H1 (cell line): ENCODE data around the gene ZNF316.

Experiments
- CBX5 ChIP-seq: fragments of 300-800, 300-1000 bp; sonication (generic); IDR thresholded peaks from 2 replicates; pipeline ENCODE4 v1.7.1; 2016; ENCODE audit warnings: antibody characterized with exemption, low read length, low read depth
- CHD2 ChIP-seq: IDR thresholded peaks from 2 replicates; pipeline ENCODE4 v1.6.1; 2012; ENCODE audit warnings: low read length, improper control_type of control experiment
- CREB1 ChIP-seq: IDR thresholded peaks from 2 replicates; pipeline ENCODE4 v1.6.1; 2012; ENCODE audit warnings: inconsistent platforms
- EGR1 ChIP-seq: IDR thresholded peaks from 2 replicates; pipeline ENCODE4 v1.6.1; 2011; ENCODE audit warnings: low read depth, low read length, borderline replicate concordance
- EP300 ChIP-seq, 2 experiments: IDR thresholded peaks; 1 replicate in 1 of 2; 2 replicates in 1 of 2; pipeline ENCODE4 v1.6.1; 2011 to 2012; ENCODE audit warnings: low read depth in 2 of 2, low read length in 2 of 2, mild to moderate bottlenecking in 2 of 2, borderline replicate concordance in 1 of 2, inconsistent platforms in 1 of 2, moderate library complexity in 1 of 2
- EZH2 ChIP-seq: fragments of 200-600 bp; sonication (generic); IDR thresholded peaks from 2 replicates; pipeline ENCODE4 v1.7.1; 2012; ENCODE audit warnings: low read depth, mild to moderate bottlenecking, moderate library complexity, low read length, inconsistent platforms; ENCODE audit not compliant: severe bottlenecking
- FOSL1 ChIP-seq: IDR thresholded peaks from 2 replicates; pipeline ENCODE4 v1.6.1; 2011; ENCODE audit warnings: mild to moderate bottlenecking, low read depth, low read length, moderate library complexity; ENCODE audit not compliant: insufficient read depth
- POLR2AphosphoS5 ChIP-seq: IDR thresholded peaks from 2 replicates; pipeline ENCODE4 v1.6.1; 2011; ENCODE audit warnings: low read depth, low read length
- SRF ChIP-seq: IDR thresholded peaks from 2 replicates; pipeline ENCODE4 v1.6.1; 2011; ENCODE audit warnings: mild to moderate bottlenecking, low read depth, low read length, moderate library complexity
- SUZ12 ChIP-seq: fragments of 200-600 bp; sonication (generic); IDR thresholded peaks from 2 replicates; pipeline ENCODE4 v1.6.1; 2012; ENCODE audit warnings: mild to moderate bottlenecking, inconsistent platforms, low read length, moderate library complexity, mixed read lengths
- YY1 ChIP-seq: IDR thresholded peaks from 2 replicates; pipeline ENCODE4 v1.6.1; 2011; ENCODE audit warnings: low read depth, mild to moderate bottlenecking, low read length
- ZNF274 ChIP-seq: IDR thresholded peaks from 2 replicates; pipeline ENCODE4 v1.7.0; 2012; ENCODE audit warnings: low read length, borderline replicate concordance; ENCODE audit errors: extremely low read depth
- TF ChIP-seq, protein P1 (sequence below), 3 experiments: IDR thresholded peaks; 1 replicate in 2 of 3; 2 replicates in 1 of 3; pipeline versions ENCODE4 v1.5.1 to v1.6.1; 2011; ENCODE audit warnings: low read length in 3 of 3, mild to moderate bottlenecking in 3 of 3, inconsistent platforms in 2 of 3, low read depth in 1 of 3, moderate library complexity in 1 of 3; ENCODE audit not compliant: insufficient read depth in 1 of 3; ENCODE audit errors: control extremely low read depth in 1 of 3
- TF ChIP-seq, protein P2 (sequence below): IDR thresholded peaks from 2 replicates; pipeline ENCODE4 v1.6.1; 2011; ENCODE audit warnings: low read length, improper control_type of control experiment

- TF ChIP-seq, protein P1, sequence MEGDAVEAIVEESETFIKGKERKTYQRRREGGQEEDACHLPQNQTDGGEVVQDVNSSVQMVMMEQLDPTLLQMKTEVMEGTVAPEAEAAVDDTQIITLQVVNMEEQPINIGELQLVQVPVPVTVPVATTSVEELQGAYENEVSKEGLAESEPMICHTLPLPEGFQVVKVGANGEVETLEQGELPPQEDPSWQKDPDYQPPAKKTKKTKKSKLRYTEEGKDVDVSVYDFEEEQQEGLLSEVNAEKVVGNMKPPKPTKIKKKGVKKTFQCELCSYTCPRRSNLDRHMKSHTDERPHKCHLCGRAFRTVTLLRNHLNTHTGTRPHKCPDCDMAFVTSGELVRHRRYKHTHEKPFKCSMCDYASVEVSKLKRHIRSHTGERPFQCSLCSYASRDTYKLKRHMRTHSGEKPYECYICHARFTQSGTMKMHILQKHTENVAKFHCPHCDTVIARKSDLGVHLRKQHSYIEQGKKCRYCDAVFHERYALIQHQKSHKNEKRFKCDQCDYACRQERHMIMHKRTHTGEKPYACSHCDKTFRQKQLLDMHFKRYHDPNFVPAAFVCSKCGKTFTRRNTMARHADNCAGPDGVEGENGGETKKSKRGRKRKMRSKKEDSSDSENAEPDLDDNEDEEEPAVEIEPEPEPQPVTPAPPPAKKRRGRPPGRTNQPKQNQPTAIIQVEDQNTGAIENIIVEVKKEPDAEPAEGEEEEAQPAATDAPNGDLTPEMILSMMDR (IDR thresholded peaks at IDR 0.05; ENCODE audit: control extremely low read depth in 1 of 3, insufficient read depth in 1 of 3, low read depth in 1 of 3, low read length in 3 of 3): no peak
- TF ChIP-seq SUZ12: no peak
- TF ChIP-seq EGR1: no peak
- no peak for TF ChIP-seq ZNF274
- TF ChIP-seq EP300 (IDR thresholded peaks at IDR 0.05; ENCODE audit: borderline replicate concordance in 1 of 2, low read depth in 2 of 2, low read length in 2 of 2): no peak
- no peak for TF ChIP-seq EZH2
- no peak for TF ChIP-seq POLR2AphosphoS5
- no peak for TF ChIP-seq CREB1
- TF ChIP-seq CBX5: no peak
- TF ChIP-seq FOSL1: no peak
- TF ChIP-seq YY1: no peak
- TF ChIP-seq, protein P2, sequence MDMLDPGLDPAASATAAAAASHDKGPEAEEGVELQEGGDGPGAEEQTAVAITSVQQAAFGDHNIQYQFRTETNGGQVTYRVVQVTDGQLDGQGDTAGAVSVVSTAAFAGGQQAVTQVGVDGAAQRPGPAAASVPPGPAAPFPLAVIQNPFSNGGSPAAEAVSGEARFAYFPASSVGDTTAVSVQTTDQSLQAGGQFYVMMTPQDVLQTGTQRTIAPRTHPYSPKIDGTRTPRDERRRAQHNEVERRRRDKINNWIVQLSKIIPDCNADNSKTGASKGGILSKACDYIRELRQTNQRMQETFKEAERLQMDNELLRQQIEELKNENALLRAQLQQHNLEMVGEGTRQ: no peak
- no peak for TF ChIP-seq CHD2
- no peak for TF ChIP-seq SRF
These were observed 9.3 kb downstream of the ZNF316 start for GRCh38 chr7:6646465-6646864.
